Measurements from ENCODE around the gene AHRR.
"Not testable (repeated sequence)": the region's sequence is repeated elsewhere in the genome, so short reads cannot be mapped to it uniquely, and the experiment has no call there.

The AHRR gene

GRCh38 chr5:307794-308579, 13.5 kb upstream of the AHRR start:
- Mint-ChIP-seq H3K9me3 (no peaks in the 10 kb centered on the region), H3K27me3 (no peaks in the 10 kb centered on the region), H3K27ac (ENCODE audit: low read depth) (no peak overlapping the region), H3K4me1 (no peaks in the 10 kb centered on the region), H3K4me3 (no peak overlapping the region), H3K36me3 (ENCODE audit: insufficient read depth) (peaks cover 13% of the 10 kb centered on the region)
- DNase-seq (ENCODE audit: low spot score in 2 of 2) (no peak), ATAC-seq (replicated peaks; ENCODE audit: extremely low read depth, poor library complexity, severe bottlenecking) (no peak)

- H3K27me3 Mint-ChIP-seq: no peaks in the 10 kb centered on the region
- no peak overlapping the region for H3K27ac Mint-ChIP-seq (ENCODE audit: low read depth)
- no peaks in the 10 kb centered on the region for H3K9me3 Mint-ChIP-seq
- H3K4me3 Mint-ChIP-seq: no peak overlapping the region
- ATAC-seq (replicated peaks; ENCODE audit: extremely low read depth, poor library complexity, severe bottlenecking): no peak
- peaks cover 10% of the 10 kb centered on the region for H3K36me3 Mint-ChIP-seq (ENCODE audit: insufficient read depth)
- DNase-seq (ENCODE audit: low spot score in 2 of 2): no peak
- H3K4me1 Mint-ChIP-seq: no peaks in the 10 kb centered on the region
Measured at GRCh38 chr5:308672-309271, 12.7 kb upstream of the AHRR start.

GRCh38 chr5:309831-310230, 11.7 kb upstream of the AHRR start:
- not testable (repeated sequence) for DNase-seq (ENCODE audit: low spot score in 2 of 2); ATAC-seq (replicated peaks; ENCODE audit: extremely low read depth, poor library complexity, severe bottlenecking); H3K9me3 Mint-ChIP-seq; H3K27me3 Mint-ChIP-seq; H3K27ac Mint-ChIP-seq (ENCODE audit: low read depth); H3K4me3 Mint-ChIP-seq; H3K4me1 Mint-ChIP-seq
- H3K36me3 Mint-ChIP-seq (ENCODE audit: insufficient read depth): peaks cover 10% of the 10 kb centered on the region

- Mint-ChIP-seq H3K27me3 (no peaks in the 10 kb centered on the region), H3K4me1 (no peaks in the 10 kb centered on the region), H3K4me3 (no peak overlapping the region), H3K9me3 (no peaks in the 10 kb centered on the region), H3K27ac (ENCODE audit: low read depth) (no peak overlapping the region), H3K36me3 (ENCODE audit: insufficient read depth) (peaks cover 14% of the 10 kb centered on the region)
- ATAC-seq (replicated peaks; ENCODE audit: extremely low read depth, poor library complexity, severe bottlenecking): no peak
- no peak for DNase-seq (ENCODE audit: low spot score in 2 of 2)
Measured at GRCh38 chr5:310516-310915, 11.0 kb upstream of the AHRR start.

GRCh38 chr5:310941-311434, 10.5 kb upstream of the AHRR start:
- Mint-ChIP-seq H3K4me3 (no peak overlapping the region), H3K36me3 (ENCODE audit: insufficient read depth) (peaks cover 15% of the 10 kb centered on the region), H3K4me1 (no peaks in the 10 kb centered on the region), H3K9me3 (no peaks in the 10 kb centered on the region), H3K27ac (ENCODE audit: low read depth) (peak overlapping the region; percentile 38), H3K27me3 (no peaks in the 10 kb centered on the region)
- ATAC-seq (replicated peaks; ENCODE audit: extremely low read depth, poor library complexity, severe bottlenecking) (no peak), DNase-seq (ENCODE audit: low spot score in 2 of 2) (no peak)

- H3K4me3 Mint-ChIP-seq: no peak overlapping the region
- ATAC-seq (replicated peaks; ENCODE audit: extremely low read depth, poor library complexity, severe bottlenecking) (no peak), DNase-seq (ENCODE audit: low spot score in 2 of 2) (no peak)
- H3K27ac Mint-ChIP-seq (ENCODE audit: low read depth): no peak overlapping the region
- H3K36me3 Mint-ChIP-seq (ENCODE audit: insufficient read depth): peaks cover 12% of the 10 kb centered on the region
- H3K4me1 Mint-ChIP-seq: peaks cover 8% of the 10 kb centered on the region
- no peaks in the 10 kb centered on the region for H3K9me3 Mint-ChIP-seq
- no peaks in the 10 kb centered on the region for H3K27me3 Mint-ChIP-seq
Measured at GRCh38 chr5:311963-312362, 9.6 kb upstream of the AHRR start.

GRCh38 chr5:312845-313244, 8.7 kb upstream of the AHRR start:
- H3K36me3 Mint-ChIP-seq (ENCODE audit: insufficient read depth): peaks cover 11% of the 10 kb centered on the region
- no peak overlapping the region for H3K27ac Mint-ChIP-seq (ENCODE audit: low read depth)
- no peak overlapping the region for H3K4me3 Mint-ChIP-seq
- H3K4me1 Mint-ChIP-seq: peaks cover 8% of the 10 kb centered on the region
- ATAC-seq (replicated peaks; ENCODE audit: extremely low read depth, poor library complexity, severe bottlenecking) (no peak), DNase-seq (ENCODE audit: low spot score in 2 of 2) (no peak)
- H3K9me3 Mint-ChIP-seq: no peaks in the 10 kb centered on the region
- no peaks in the 10 kb centered on the region for H3K27me3 Mint-ChIP-seq

GRCh38 chr5:313265-313664, 8.2 kb upstream of the AHRR start:
- H3K4me3 Mint-ChIP-seq: no peak overlapping the region
- H3K27ac Mint-ChIP-seq (ENCODE audit: low read depth): no peak overlapping the region
- ATAC-seq (replicated peaks; ENCODE audit: extremely low read depth, poor library complexity, severe bottlenecking): no peak
- no peaks in the 10 kb centered on the region for H3K9me3 Mint-ChIP-seq
- H3K4me1 Mint-ChIP-seq: peaks cover 8% of the 10 kb centered on the region
- peaks cover 11% of the 10 kb centered on the region for H3K36me3 Mint-ChIP-seq (ENCODE audit: insufficient read depth)
- no peaks in the 10 kb centered on the region for H3K27me3 Mint-ChIP-seq
- no peak for DNase-seq (ENCODE audit: low spot score in 2 of 2)

- Mint-ChIP-seq H3K4me3 (no peak overlapping the region), H3K27ac (ENCODE audit: low read depth) (no peak overlapping the region), H3K36me3 (ENCODE audit: insufficient read depth) (peaks cover 11% of the 10 kb centered on the region), H3K27me3 (peaks cover under 1% of the 10 kb centered on the region), H3K4me1 (peaks cover 8% of the 10 kb centered on the region), H3K9me3 (no peaks in the 10 kb centered on the region)
- ATAC-seq (replicated peaks; ENCODE audit: extremely low read depth, poor library complexity, severe bottlenecking) (no peak), DNase-seq (ENCODE audit: low spot score in 2 of 2) (no peak)
Measured at GRCh38 chr5:313806-314376, 7.6 kb upstream of the AHRR start.

- H3K36me3 Mint-ChIP-seq (ENCODE audit: insufficient read depth): peaks cover 11% of the 10 kb centered on the region
- no peak for ATAC-seq (replicated peaks; ENCODE audit: extremely low read depth, poor library complexity, severe bottlenecking)
- H3K27me3 Mint-ChIP-seq: peaks cover 9% of the 10 kb centered on the region
- DNase-seq (ENCODE audit: low spot score in 2 of 2): no peak
- no peak overlapping the region for H3K27ac Mint-ChIP-seq (ENCODE audit: low read depth)
- H3K4me3 Mint-ChIP-seq: no peak overlapping the region
- peaks cover 8% of the 10 kb centered on the region for H3K4me1 Mint-ChIP-seq
- no peaks in the 10 kb centered on the region for H3K9me3 Mint-ChIP-seq
Measured at GRCh38 chr5:314676-315487, 6.6 kb upstream of the AHRR start.

GRCh38 chr5:315488-316209, 5.9 kb upstream of the AHRR start:
- DNase-seq (ENCODE audit: low spot score in 2 of 2): no peak
- Mint-ChIP-seq H3K4me3 (no peak overlapping the region), H3K36me3 (ENCODE audit: insufficient read depth) (peaks cover 12% of the 10 kb centered on the region), H3K9me3 (no peaks in the 10 kb centered on the region), H3K27ac (ENCODE audit: low read depth) (no peak overlapping the region), H3K4me1 (peaks cover 8% of the 10 kb centered on the region), H3K27me3 (peaks cover 14% of the 10 kb centered on the region)
- no peak for ATAC-seq (replicated peaks; ENCODE audit: extremely low read depth, poor library complexity, severe bottlenecking)
